ENCODE results near the gene PATZ1. TPM values are rescaled to one million over a fixed set of nuclear protein-coding genes. Genes with fewer than 3 reads are reported as not detected.

PATZ1 gene
- total RNA-seq, 1 donor from 2014 or later: 105 TPM

DNA sequence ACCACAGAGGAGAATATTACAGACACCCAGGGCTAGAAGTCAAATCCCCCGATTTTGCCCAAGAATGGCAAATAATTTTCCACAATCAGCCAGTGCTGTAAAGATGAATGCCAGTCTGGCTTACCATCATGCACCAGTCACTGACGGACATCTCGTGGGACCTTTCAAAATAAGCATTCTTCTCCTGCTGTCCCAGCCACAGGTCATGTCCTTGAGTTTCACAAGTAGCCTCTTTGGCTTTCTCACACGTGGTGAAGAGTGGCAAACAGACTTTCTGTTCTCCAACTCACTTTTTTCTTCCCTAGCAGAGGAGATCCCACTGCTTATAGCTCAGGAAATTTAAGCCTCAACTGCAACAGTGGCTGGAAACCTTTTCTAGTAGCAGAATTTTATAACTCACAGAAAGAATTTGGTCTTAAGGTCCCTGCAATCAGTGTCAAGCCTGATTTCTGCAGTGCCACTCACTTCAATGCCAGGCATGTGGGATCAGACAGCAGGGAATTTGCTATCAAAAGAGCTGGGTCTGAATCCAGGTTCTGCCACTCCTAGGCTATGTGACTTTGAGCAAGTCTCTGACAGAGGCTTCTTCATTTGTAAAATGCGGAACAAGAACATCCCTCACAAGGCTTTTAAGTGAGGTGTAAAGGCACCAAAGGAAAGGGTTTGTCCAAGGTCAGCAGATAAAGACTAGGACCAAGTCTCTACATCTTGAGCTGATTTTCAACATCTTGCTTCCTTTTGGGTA lies 57.5 kb downstream of the PATZ1 start:
- TF ChIP-seq, protein P1, sequence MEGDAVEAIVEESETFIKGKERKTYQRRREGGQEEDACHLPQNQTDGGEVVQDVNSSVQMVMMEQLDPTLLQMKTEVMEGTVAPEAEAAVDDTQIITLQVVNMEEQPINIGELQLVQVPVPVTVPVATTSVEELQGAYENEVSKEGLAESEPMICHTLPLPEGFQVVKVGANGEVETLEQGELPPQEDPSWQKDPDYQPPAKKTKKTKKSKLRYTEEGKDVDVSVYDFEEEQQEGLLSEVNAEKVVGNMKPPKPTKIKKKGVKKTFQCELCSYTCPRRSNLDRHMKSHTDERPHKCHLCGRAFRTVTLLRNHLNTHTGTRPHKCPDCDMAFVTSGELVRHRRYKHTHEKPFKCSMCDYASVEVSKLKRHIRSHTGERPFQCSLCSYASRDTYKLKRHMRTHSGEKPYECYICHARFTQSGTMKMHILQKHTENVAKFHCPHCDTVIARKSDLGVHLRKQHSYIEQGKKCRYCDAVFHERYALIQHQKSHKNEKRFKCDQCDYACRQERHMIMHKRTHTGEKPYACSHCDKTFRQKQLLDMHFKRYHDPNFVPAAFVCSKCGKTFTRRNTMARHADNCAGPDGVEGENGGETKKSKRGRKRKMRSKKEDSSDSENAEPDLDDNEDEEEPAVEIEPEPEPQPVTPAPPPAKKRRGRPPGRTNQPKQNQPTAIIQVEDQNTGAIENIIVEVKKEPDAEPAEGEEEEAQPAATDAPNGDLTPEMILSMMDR (conservative IDR thresholded peaks at IDR 0.05): no peak
- DNase-seq (ENCODE audit: low read depth, low spot score): no peak
- Mint-ChIP-seq H3K36me3 (ENCODE audit: low read depth) (no peaks in the 10 kb centered on the region), H3K4me1 (peaks cover 32% of the 10 kb centered on the region), H3K9me3 (no peaks in the 10 kb centered on the region), H3K4me3 (no peak overlapping the region), H3K27ac (ENCODE audit: unreplicated experiment) (no peak overlapping the region), H3K27me3 (ENCODE audit: low read depth) (peaks cover 17% of the 10 kb centered on the region)

DNA sequence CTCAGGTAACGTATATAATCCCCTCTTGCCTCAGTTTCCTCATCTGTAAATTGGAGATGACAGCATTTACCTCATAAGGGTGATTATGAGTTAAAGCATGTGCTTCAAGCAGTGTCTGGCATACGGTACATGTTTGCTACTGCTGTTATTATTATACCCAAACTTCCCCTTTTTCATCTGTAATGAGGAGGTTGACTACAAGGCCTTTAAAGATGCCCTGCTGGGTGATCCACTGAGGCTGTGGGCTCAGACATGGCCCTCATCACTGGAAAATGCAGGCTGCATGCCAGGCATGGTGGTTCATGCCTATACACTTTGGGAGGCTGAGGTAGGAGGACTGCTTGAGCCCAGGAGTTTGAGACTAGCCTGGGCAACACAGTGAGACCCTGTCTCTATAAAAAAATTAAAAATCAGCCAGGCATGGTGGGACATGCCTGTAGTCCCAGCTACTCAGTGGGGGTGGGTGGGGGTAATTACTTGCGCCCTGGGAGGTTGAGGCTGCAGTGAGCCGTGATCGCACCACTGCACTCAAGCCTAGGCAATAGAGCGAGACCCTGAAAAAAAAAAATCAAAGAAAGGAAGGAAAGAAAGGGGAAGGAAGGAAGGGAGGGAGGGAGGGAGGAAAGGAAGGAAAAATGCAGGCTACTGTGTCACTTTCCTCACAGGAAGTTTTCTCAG lies 58.2 kb downstream of the PATZ1 start:
- Mint-ChIP-seq H3K27ac (ENCODE audit: unreplicated experiment) (no peak overlapping the region), H3K9me3 (no peaks in the 10 kb centered on the region), H3K4me1 (peaks cover 36% of the 10 kb centered on the region), H3K27me3 (ENCODE audit: low read depth) (peaks cover 17% of the 10 kb centered on the region), H3K4me3 (peak overlapping the region; percentile 41), H3K36me3 (ENCODE audit: low read depth) (no peaks in the 10 kb centered on the region)
- TF ChIP-seq, protein P1 (conservative IDR thresholded peaks at IDR 0.05): no peak
- DNase-seq (ENCODE audit: low read depth, low spot score): no peak

DNA sequence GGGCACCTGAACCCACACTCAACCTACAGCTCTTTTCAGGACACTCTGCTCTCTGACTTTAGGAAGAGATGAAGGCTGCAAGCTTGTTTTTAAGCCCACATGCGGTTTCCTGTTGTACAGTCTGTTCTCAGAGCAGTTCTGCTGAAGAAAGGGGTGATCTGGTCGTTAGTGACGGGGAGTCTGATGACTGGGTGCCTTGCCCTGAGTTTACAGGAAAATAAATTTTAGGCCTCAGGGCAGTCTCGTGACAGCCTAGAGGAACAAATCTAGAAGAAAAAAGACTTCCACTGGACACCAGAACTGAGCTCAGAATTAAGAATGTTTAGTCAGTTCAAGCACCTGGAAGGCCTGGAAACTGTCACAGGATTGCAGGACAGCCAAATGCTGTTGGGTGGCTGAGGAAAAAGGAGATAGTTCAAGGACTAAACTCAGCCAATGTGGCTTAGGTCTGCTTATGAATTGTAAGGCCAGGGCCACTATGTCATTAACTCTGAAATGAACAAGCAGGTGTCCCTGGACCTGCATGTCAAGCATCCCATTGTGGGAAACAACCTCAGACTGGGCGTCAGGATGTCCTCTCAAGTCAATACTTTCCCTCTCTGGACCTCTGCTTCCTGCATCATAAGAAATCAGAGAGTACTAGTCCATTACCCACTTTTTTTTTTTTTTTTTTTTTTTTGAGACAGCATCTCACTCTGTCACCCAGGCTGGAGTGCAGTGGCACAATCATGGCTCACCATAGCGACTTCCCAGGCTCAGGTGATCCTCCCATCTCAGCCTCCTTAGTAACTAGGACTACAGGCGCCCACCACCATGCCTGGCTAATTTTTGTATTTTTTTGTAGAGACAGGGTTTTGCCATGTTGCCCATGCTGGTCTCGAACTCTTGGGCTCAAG lies 59.5 kb downstream of the PATZ1 start:
- H3K27ac Mint-ChIP-seq (ENCODE audit: unreplicated experiment): no peak overlapping the region
- no peaks in the 10 kb centered on the region for H3K36me3 Mint-ChIP-seq (ENCODE audit: low read depth)
- H3K9me3 Mint-ChIP-seq: no peaks in the 10 kb centered on the region
- H3K4me1 Mint-ChIP-seq: peaks cover 25% of the 10 kb centered on the region
- TF ChIP-seq, protein P1 (conservative IDR thresholded peaks at IDR 0.05): no peak
- peaks cover 10% of the 10 kb centered on the region for H3K27me3 Mint-ChIP-seq (ENCODE audit: low read depth)
- H3K4me3 Mint-ChIP-seq: no peak overlapping the region
- DNase-seq (ENCODE audit: low read depth, low spot score): no peak

DNA sequence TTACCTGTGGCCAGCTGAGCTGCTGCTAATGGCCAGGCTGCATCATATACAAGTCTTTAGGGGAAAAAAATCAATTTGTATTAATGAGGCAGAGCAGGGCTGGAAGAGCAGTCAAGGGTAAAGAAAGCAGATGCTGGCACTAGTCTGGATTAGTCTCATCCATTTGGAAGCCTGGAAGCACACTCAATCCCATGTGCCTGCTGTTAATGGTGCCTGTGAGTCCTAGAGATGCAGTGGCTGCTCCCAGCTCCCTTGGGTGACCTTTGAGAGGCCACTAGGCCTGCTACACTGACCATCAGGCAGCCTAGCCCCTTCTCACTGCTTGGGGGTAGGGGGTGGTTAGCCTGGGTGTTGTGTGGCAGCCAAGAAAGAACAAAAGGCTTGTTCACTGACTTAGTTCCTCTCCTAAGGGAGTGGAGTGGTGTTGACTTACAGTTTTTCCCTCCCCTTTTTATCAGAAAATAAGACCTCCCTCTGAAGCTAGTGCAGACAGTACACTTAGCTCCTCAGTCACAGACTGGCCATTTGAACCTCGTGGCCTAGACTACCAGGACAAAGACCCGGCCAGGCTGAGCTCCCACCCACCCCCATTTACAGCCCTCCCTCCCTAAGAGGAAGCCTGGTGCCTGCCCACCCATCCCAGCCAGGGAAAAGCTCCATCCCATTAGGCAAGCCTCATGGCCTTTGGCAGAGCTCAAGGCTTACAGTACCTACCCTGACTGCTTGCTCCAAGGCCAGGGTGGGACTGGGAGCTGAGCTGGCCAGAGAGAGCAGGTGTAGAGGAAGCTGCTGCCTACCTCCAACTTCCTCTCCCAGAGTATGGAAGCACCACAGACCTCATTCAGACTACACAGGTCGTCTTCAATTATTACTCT lies 61.6 kb downstream of the PATZ1 start:
- TF ChIP-seq, protein P1 (conservative IDR thresholded peaks at IDR 0.05): no peak
- no peaks in the 10 kb centered on the region for H3K36me3 Mint-ChIP-seq (ENCODE audit: low read depth)
- H3K27me3 Mint-ChIP-seq (ENCODE audit: low read depth): no peaks in the 10 kb centered on the region
- no peak for DNase-seq (ENCODE audit: low read depth, low spot score)
- peak overlapping the region; percentile 92 for H3K27ac Mint-ChIP-seq (ENCODE audit: unreplicated experiment)
- H3K9me3 Mint-ChIP-seq: no peaks in the 10 kb centered on the region
- H3K4me3 Mint-ChIP-seq: no peak overlapping the region
- peaks cover 21% of the 10 kb centered on the region for H3K4me1 Mint-ChIP-seq
